ENCODE results near the gene GDI2.

GRCh38 chr10:5855979-5856700, 42.9 kb upstream of the GDI2 start:
- TF ChIP-seq GATA3 (IDR thresholded peaks at IDR 0.05; ENCODE audit: low read depth, low read length) (no peak), GATA2 (IDR thresholded peaks at IDR 0.05; ENCODE audit: low read depth, low read length) (no peak)
